Transverse colon (tissue), 4 donors: ENCODE data around the gene NGDN.

Experiments
- EP300 ChIP-seq: sonication (generic); formaldehyde crosslinking; IDR thresholded peaks from one replicate; pipeline ENCODE4 v1.6.1; 2017; ENCODE audit warnings: antibody characterized with exemption, low read depth
- POLR2A ChIP-seq: fragments of 450-650 bp; IDR thresholded peaks from one replicate; pipeline ENCODE4 v1.6.1; 2016; ENCODE audit warnings: antibody characterized with exemption, mild to moderate bottlenecking, moderate library complexity
- POLR2AphosphoS5 ChIP-seq, 3 donors: sonication (generic); formaldehyde crosslinking; IDR thresholded peaks; one replicate each; pipeline ENCODE4 v1.6.1; 2016; ENCODE audit warnings: antibody characterized with exemption in 3 of 3
- TF ChIP-seq, protein P1 (sequence below), 5 experiments: fragments of 200-600 bp in 3 of 5; fragments of 450-650 bp in 2 of 5; sonication (generic) in 3 of 5; IDR thresholded peaks; 1 replicate in 2 of 5; 2 replicates in 3 of 5; pipeline ENCODE4 v1.5.1; 2016 to 2017; ENCODE audit warnings: antibody characterized with exemption in 5 of 5, inconsistent platforms in 3 of 5, mild to moderate bottlenecking in 2 of 5, moderate library complexity in 1 of 5

DNA sequence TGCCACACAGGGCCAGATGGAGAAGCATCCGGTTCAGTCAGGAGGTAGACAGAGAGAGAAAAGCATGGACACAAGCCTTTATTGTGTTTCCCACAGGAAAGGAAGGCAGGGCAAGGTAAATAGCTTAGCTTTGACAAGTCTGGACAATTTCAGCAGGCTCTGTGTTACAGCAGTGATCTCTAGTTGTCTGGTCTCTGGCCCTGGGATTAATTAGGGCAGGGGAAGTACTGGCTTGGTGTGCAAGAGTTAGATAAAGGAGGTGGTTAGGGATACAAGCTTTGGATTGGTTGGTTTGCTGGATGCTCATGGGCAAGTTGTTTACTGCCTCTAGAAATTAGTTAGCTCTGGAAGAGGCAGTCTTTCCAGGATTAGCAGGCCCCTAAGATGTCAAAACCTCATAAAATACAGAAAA lies 15.1 kb upstream of the NGDN start:
- TF ChIP-seq POLR2A (no peak), POLR2AphosphoS5 (IDR thresholded peaks at IDR 0.05) (no peak), EP300 (no peak)
- TF ChIP-seq, protein P1, sequence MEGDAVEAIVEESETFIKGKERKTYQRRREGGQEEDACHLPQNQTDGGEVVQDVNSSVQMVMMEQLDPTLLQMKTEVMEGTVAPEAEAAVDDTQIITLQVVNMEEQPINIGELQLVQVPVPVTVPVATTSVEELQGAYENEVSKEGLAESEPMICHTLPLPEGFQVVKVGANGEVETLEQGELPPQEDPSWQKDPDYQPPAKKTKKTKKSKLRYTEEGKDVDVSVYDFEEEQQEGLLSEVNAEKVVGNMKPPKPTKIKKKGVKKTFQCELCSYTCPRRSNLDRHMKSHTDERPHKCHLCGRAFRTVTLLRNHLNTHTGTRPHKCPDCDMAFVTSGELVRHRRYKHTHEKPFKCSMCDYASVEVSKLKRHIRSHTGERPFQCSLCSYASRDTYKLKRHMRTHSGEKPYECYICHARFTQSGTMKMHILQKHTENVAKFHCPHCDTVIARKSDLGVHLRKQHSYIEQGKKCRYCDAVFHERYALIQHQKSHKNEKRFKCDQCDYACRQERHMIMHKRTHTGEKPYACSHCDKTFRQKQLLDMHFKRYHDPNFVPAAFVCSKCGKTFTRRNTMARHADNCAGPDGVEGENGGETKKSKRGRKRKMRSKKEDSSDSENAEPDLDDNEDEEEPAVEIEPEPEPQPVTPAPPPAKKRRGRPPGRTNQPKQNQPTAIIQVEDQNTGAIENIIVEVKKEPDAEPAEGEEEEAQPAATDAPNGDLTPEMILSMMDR (IDR thresholded peaks at IDR 0.05) = no peak
